HG03196 (cell line): ENCODE data around the gene AUTS2.
A peak's percentile ranks its signal among the peaks of the same experiment; 100 is the strongest.

Source experiments
- ATAC-seq: cut with Tn5 transposase; IDR thresholded peaks from one replicate; pipeline ENCODE4 v1.9.1; 2021; ENCODE audit not compliant: unreplicated experiment

AUTS2 gene

DNA sequence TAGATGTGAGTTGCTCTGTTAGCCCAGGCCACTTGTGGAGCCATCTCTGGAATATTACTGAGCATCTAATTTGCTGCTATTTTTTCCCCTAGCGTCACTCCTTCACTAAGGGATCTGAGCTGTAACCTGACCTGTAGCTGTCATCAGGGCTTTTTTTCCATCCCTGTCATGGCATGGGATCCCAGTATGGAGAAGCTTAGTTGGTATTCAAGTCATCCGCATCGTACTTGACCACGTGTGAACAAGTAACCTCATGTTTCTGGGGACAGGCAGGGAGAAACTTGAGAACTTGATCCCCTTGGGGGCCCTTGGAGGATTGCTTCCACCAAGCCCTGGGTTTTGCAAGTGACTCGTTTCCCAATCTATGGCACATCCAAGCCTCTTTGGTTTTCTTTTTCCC lies 1059.3 kb downstream of the AUTS2 start:
- no peak for ATAC-seq

DNA sequence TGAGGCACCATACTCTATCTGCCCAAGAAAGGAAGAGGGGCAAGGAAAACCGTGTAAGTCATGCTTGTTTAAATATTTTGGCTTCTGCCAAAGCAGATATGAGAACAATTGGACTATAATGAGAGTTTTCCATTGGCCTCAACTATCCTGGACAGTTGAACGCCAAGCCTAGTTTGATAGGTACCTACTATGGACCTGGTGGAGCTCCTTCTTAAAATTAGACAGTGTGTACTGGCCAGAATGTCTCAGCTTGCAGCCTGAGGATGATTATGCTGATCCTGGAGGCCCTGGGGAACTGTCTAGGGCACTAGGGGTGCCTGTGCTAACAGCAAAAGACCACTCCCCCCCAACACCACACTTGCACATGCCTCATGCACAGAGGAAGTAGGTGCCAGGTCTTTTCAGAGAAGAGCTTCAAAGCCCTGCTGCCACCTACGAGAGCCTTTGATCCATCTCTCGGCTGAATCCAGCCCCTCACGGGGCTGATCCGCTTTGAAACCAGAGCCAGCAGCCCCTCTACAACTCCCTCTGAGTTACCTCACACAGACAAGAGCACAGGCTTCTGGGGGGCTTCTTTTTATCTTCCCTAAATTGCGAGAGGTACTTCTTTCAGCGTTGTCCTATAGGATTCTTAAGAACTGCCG lies 1059.8 kb downstream of the AUTS2 start:
- no peak for ATAC-seq

DNA sequence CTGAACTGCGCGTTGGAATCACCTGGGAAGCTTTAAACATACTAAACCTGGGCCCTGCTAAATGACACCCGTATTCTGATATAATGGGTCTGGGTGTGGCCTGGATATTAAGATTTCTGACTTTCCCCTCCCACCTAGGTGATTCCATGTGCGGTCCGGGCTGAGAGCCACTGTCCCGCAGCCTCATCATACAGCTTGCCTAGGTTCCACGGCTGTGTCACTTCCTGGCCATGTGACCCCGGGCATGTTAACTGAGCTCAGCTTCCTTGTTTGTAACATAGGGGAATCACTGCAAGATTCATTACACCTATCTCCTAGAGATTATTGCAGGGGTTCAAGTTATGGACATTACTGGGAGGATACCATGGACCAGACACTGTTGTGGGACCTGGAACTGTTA lies 1061.0 kb downstream of the AUTS2 start:
- ATAC-seq = no peak

DNA sequence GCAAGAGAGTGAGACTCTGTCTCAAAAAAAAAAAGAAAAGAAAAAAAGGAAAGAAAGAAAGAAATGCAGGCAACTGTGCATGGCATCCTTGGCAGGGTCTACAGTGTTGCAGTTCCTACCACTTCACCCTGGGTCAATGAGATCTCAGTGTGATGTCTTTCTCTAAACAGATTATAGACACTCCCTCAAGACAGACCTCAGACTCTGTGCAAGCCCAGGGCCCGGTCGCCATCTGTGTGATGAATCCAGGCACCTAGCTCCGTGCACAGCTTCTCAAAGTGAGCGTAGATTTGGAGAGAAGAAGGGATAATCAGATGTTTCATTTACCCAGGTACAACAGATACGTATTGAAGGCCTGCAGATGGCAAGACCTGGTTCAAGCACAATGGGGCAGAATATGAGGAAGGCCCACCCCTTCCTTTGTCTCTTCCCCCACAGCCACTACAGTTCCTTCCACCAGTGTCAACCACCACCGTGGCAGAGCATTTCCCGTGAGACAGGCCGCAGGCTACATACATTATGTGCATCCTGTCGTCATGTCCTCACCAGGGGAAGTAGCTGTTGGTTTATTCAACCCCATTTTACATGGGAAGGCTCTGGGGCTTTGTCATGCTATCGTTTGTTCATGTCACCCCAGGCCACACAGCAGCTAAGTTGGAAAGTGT lies 1062.0 kb downstream of the AUTS2 start:
- no peak for ATAC-seq

DNA sequence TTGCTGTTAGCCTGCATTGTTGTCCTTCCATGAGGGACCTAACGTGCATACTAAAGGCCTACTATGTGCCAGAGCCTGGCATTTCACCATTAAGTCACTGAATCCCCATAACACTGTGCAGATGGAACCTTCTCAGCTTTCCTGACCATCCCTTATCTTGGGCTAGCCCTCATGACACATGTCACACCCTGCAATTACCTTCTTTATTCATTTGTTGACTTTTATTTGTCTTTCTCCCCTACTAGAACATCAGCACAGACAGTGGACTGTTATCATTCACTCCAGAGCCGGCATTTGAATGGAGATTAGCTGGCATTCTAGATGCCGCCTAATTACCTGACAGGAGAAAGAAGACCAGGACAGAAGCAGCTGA lies 1062.5 kb downstream of the AUTS2 start:
- ATAC-seq = no peak

DNA sequence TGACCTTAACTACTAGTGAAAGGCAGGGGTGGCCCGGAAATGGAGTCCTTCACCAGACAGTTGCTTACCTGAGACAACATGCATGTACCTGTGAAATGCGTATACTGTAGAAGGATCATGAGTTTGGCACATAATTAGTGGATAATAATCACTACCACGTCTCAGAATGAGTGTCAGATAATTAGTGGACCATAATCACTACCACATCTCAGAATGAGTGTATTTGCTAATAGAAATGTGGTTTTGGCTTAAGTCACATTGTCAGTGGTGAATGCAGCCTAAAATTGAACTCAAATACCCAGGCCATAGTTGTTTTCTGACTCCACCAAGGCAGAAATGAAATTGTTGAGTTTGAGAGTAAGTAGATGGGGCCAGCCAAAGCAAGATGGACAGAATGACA lies 1065.4 kb downstream of the AUTS2 start:
- ATAC-seq = no peak

DNA sequence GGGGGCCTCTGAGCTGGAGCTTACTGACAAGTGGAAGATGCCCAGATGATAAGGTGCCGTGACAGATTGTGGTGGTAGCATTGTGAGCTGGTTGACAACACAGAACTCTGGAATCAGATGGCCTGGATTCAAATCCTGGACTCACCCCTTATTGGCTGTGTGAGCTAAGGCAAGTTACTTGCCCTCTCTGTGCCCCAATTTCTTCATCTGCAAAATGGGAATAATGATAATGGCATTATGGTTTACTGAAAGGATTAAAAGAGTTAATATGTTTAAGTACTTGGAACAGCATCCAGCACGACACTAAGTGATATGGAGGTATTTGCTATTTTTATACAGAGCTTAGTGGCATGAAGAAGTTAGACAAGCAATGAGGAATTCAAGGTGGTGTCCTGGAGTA lies 1067.7 kb downstream of the AUTS2 start:
- no peak for ATAC-seq

DNA sequence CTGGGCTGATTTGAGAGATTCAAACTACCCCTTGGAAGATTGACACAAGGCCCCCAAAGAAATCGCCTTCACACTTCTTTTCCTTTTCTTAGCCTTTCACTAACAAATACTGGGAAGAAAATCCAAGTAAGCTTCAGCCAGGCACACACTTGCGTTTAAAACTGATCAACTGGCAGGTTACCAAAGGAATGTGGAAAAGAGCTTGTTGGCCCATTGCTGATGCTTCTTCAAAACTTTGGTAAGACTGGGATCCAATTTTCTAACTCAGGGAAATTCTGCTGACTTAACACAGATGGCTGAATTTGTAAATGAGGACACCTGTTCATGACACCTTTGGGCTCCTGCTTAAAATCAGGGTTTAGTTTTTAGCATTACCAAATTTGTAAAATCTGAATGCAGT lies 1069.1 kb downstream of the AUTS2 start:
- ATAC-seq = no peak

DNA sequence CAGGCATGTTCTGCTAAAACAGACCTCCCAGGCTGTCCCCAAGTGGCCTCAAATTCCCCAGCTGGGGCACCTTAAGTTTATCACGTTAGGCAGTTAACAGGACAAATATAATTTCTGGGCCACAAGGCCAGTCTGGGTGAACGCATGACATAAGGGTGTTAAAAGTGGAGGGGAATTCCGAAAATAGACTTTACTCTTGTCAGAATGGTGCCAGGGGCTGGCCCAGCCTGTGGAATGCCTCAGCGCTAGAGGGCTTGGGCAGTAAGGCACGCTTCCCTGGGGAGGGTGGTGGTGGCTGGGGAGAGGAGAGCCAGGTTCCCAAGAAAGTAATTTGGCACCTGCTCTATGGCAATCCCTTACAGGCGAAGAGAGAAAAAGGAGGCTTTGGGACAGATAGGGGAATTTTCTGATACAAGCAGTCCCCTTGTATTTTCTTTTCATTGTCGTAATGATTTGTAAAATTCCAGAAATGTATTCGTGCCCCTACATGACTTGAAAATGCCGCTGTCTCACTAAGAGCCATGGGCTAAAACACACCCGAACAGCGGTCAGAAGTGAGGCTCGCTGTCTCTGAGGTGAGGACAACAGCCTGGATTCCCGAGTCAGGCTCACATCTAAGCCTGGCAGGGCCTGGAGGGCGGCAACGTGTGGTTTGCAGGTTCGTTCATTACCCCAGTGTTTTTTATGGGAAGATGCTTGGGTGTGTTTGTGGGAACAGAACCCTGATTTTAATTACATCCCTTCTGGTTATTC lies 1070.5 kb downstream of the AUTS2 start:
- ATAC-seq = no peak

DNA sequence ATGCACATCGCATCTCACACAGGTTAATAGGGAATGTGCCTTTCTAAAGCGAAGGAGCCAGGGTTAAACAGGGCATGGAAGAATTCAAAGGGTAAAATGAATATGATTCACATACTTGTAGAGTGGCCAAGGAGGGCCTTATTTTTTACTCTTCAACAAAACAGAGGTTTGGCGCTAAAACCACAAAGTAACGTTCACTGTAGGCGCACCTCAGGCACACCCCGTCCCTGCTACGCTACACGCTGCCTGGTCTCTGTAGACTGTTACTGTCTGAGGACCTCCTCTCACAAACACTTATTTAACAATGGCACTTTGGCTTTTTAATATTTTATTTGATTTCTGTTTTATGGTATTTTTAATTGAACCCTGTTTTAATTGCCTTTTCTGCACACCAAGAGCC lies 1071.6 kb downstream of the AUTS2 start:
- ATAC-seq = no peak

DNA sequence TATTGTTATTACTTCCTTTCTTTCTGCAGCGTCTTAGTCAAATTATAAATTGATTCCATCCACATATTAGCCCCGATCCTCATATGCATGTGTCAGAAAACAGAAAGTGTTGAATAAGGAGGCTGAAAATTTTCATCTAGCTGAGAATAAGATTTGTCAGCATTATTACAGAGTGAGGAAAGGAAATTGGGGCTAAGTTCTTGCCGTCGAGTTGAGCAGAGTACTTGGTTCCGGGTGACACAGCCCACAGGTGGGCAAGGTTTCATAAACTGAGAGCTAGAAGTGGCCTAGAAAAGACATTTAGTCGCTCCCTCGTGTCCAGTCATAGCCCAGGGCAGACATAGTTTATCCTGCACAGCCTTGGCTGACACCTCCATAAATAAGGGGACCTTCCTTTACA lies 1072.0 kb downstream of the AUTS2 start:
- no peak for ATAC-seq

DNA sequence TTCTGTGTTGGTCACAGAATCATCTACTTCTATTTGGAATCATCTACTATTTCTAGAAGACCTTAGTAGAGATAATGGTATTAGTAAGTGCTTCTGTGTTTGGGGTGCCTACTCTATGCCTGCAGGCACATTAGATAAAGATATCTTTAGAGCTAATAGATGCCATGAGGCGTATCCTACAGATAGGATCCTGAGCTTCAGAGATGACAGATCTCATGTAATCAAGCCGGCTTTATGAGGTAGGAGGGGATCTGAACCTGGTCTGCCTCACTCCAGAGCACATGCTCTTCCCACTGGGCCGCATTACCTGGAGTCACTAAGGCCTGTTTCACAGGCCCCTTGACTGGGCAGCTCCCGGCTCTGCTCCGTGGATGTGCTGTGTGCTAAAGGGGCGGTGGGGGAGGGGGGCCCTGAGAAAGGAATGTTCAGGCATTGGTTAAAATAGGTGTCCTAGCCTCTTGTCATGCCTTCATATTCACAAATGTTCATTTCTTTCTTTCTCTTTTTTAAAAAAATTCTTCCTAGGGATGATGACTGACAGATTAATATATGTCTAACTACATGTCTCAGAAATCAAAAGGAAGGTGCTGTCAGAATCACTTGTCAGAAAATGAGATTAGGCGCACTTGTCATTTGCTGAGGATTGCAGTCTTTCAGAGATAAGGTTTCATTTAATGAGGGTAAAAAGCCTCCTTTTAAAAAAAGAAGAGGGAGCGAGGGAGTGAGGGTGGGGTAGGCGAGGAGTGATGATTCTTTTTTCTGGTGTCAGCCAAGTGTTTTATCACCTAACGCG lies 1075.7 kb downstream of the AUTS2 start:
- no peak for ATAC-seq

DNA sequence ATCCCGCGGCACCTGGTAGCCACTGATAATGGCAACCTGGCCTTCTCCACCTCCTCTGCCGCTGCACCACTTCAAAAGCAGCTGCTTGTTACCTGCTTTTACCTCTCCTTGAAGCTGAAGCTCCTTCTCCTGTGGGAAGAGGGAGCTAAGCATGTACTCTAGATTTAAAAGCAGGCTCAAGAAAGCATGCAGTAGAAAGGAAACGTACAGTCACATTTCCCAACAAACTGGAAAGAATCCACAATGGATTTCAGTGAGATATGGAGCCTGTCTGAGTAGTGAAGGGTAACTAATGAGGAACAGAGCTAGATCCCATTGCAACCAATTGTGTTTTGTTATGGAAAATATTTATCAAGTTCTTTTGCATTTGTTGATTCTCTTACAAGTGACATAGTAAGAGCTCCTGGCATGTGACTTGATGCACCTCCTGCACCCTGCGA lies 1076.3 kb downstream of the AUTS2 start:
- no peak for ATAC-seq

DNA sequence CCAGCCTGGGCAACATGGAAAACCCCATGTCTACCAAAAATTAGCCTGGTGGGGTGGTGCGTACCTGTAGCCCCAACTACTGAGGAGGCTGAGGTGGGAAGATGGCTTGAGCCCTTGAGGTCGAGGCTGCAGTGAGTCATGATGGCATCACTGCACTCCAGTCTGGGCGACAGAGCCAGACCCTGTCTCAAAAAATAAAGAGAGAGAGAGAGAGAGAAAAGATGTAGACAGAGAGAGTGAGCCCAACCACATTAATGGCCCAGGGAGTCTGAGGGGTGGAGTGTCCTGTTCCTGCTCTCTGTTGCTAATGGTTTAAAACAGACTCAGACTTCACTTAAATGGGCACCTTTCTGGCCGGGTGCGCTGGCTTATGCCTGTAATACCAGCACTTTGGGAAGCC lies 1078.0 kb downstream of the AUTS2 start:
- ATAC-seq = no peak

DNA sequence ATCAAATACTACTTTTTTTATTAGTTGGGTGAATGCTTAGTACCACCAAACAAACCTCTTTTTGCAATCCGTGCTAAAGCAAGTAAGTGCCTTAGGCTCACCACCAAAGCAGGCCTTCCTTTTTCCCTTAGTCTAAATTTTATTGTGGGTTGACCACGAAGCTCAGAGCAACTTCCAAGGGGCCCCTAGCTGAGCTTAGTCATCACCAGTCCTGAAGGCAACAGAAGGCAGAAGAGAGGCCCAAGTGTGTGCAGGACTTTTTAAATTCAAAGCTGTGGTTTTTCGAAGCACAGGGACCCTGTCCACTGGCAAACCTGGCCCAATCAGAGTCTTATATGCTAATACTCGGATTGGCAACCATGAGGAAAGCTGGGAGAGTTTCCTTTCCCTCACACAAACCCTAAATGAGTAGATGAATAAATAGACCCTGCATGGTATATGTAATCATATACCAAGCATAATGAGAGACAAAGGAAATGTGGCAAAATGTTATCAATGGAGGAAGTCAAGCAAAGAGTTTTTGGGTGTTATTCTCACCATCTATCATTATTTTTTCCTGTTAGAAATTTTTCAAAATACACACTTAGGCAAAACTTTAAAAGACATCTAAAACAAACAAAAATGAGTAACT lies 1080.5 kb downstream of the AUTS2 start:
- no peak for ATAC-seq

DNA sequence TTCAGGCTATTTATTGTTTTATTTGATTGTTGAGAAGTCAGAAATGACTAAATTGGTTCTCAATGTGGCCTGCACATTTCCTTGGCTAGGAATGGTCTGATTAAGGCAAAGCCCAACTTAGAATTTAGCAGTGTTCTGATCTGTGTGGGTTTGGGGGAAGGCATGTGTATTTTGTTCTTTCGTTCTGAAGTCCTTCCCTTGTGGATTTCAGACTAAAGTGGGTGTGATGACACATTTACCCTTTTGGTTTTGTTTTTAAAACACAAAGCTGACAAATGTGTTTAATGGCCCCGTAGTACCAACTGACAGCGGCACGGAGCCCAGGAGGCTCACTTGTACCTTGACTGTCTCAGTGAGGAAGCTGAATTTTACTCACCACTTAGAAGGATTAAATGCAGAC lies 1081.4 kb downstream of the AUTS2 start:
- no peak for ATAC-seq

DNA sequence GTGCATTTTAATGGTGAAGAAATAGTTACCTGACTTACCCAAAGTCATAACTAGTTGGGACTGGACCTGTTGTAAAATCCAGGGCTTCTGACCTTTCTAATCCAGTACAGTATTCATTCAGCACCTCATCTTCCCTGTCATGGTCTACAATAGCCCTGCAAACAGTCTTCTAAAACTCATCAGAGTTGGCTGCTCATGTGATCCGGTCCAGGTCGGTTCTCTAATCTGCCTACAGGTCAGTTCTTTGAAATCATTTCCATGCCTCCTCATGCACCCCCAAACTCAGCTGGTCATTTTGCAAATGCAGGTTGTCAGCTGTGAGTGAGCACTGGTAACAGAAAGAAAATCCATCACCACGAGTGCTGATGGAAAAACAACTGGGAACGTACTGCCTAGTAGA lies 1082.0 kb downstream of the AUTS2 start:
- no peak for ATAC-seq

DNA sequence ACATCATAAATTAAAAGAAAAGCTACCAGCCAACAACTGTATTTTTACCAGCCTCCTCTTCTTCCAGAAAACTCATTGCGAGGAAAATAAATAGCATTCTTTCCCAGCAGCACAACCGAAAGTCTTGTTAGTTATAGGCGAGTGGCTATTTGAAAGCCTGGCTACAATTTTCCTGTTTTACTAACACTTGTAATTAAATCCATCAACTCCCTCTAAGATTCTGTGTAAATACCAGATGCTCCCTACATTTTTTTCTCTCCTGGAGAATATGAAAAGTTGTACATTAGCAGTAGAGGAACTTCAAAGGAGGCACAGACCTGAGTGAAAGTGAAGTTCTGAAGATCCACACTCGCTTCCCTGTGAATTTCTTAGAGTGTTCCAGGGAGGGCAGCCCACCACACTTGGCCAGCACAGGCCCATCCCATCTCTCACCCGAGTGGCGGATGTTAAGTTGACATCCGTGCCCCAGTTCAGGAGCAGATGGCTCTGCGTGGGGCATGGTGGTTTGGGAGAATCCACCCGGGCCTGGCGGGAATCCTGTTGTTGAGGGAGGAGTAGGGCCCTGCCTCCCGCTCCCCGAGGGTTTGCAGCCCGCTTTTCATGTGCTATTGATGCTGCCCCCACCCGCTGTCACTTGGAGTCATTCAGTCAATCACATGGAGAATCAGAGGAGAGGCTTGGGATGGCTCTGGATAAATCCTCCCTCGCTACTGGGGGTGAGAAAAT lies 1082.6 kb downstream of the AUTS2 start:
- no peak for ATAC-seq

DNA sequence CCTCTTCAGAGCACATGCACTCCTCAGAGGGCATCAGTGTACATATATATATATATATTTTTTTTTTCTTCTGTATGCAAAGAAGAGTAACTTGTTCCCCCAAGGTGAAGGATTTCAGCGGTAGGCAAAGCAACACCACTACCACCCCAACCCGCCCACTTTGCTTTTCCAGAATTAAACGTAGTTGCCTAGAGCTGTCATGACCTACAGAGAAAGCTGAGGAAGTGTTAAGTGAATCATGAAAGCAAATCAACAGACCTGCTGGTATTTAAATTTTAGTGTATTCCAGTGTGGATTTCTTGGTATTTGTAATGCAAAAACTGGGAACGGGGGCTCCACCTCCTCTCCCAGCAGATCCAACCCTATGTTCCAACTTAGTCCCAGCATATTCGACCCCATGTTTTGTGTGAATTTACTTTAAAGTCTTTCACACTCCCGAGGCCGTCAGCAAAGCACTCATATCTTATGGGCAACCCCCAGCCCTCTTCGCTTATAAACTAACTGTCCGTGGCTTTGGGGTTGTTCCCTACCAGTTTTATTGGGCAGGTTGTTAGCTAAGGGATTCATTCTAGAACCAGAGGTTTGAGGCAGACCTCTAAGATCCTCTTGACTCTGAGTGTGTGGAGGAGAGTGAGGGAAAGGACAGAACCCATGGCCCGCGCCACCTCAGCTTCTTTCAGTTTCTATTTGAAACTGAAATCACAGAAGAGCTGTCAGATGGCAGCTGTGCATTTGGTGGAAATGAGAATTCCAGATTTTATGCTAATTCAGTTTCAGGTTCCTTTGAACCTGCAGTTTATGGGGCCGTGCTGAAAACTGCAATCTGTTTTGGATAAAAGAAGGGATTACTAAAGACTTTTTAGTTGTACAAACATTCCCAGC lies 1083.4 kb downstream of the AUTS2 start:
- peak; percentile 83 for ATAC-seq
